OCI-LY7 (cell line): Measurements from ENCODE around the gene LAMA2. TPM values are rescaled to one million over a fixed set of nuclear protein-coding genes. Genes with fewer than 3 reads are reported as not detected.

Source experiments
- BruUV-seq: library from RNA; stranded (reverse); fragments of 400-500 nt; replicated peaks from 2 replicates; lab custom pipeline; 2021; lab: Mats Ljungman, UMichigan
- CTCF ChIA-PET: fragments of 300-600 bp; sonication (Branson Sonifier 250); formaldehyde crosslinking; loops from one replicate; lab custom pipeline; 2022; ENCODE audit warnings: antibody characterized with exemption; ENCODE audit not compliant: unreplicated experiment; lab: Charles Lee
- POLR2A ChIA-PET: fragments of 300-600 bp; sonication (Branson Sonifier 250); formaldehyde crosslinking; loops from one replicate; lab custom pipeline; 2022; ENCODE audit warnings: antibody characterized with exemption; lab: Charles Lee
- DNase-seq: peaks from one replicate; pipeline ENCODE4 v3.0.0-alpha.2; 2015; ENCODE audit warnings: low spot score
- H2AFZ ChIP-seq: fragments of 200-600 bp; sonication (generic), shearing (Covaris generic); 2 replicates; pipeline ENCODE4 v1.6.1; 2014; ENCODE audit warnings: mild to moderate bottlenecking, antibody characterized with exemption, low read length, moderate library complexity
- H3K27ac ChIP-seq: fragments of 200-600 bp; sonication (generic); 2 replicates; pipeline ENCODE4 v1.5.1; 2014; ENCODE audit warnings: mixed run types, low read depth, mild to moderate bottlenecking, moderate library complexity, low read length, inconsistent platforms; ENCODE audit not compliant: poor library complexity, severe bottlenecking
- H3K36me3 ChIP-seq: fragments of 200-600 bp; sonication (generic); 2 replicates; pipeline ENCODE4 v1.6.1; 2014; ENCODE audit warnings: mild to moderate bottlenecking, antibody characterized with exemption, low read length, moderate library complexity, mixed read lengths; ENCODE audit not compliant: insufficient read depth
- H3K4me1 ChIP-seq: fragments of 200-600 bp; sonication (generic); 2 replicates; pipeline ENCODE4 v1.5.1; 2014; ENCODE audit warnings: mild to moderate bottlenecking, low read length; ENCODE audit not compliant: insufficient read depth, poor library complexity, severe bottlenecking
- H3K4me2 ChIP-seq: fragments of 200-600 bp; sonication (generic); 2 replicates; pipeline ENCODE4 v1.6.1; 2014; ENCODE audit warnings: mild to moderate bottlenecking, low read length
- H3K4me3 ChIP-seq: fragments of 200-600 bp; sonication (generic); 2 replicates; pipeline ENCODE4 v1.5.1; 2014; ENCODE audit warnings: mild to moderate bottlenecking, low read depth, low read length; ENCODE audit not compliant: poor library complexity, severe bottlenecking
- H3K79me2 ChIP-seq: fragments of 200-600 bp; sonication (generic); 2 replicates; pipeline ENCODE4 v1.6.1; 2016; ENCODE audit warnings: low read depth, mild to moderate bottlenecking, low read length, moderate library complexity, mixed read lengths; ENCODE audit not compliant: insufficient read depth
- H3K9me2 ChIP-seq: fragments of 200-600 bp; sonication (generic); 2 replicates; pipeline ENCODE4 v1.6.1; 2016; ENCODE audit warnings: mild to moderate bottlenecking, low read length, mixed read lengths; ENCODE audit not compliant: insufficient read depth
- H3K9me3 ChIP-seq: fragments of 200-600 bp; sonication (generic); 2 replicates; pipeline ENCODE4 v1.6.1; 2014; ENCODE audit warnings: mild to moderate bottlenecking, mixed run types, low read length, mixed read lengths
- H4K20me1 ChIP-seq: fragments of 200-600 bp; sonication (generic); 2 replicates; pipeline ENCODE4 v1.6.1; 2014; ENCODE audit warnings: mild to moderate bottlenecking, antibody characterized with exemption, low read length, moderate library complexity, mixed read lengths; ENCODE audit not compliant: insufficient read depth
- EZH2phosphoT487 ChIP-seq: fragments of 200-600 bp; sonication (generic); IDR thresholded peaks from 2 replicates; pipeline ENCODE4 v1.6.1; 2018; ENCODE audit warnings: low read depth, borderline replicate concordance, mild to moderate bottlenecking, mixed run types, antibody characterized with exemption, low read length, moderate library complexity, mixed read lengths
- intact Hi-C: fragments of 100-400 bp; cut with micrococcal nuclease; formaldehyde crosslinking; loops from one replicate; pipeline ENCODE4 v1.10.0; 2022; ENCODE audit not compliant: unreplicated experiment
- total RNA-seq, 2 experiments: library from RNA; depleted of rRNA in 1 of 2; stranded (reverse); fragments of >200 nt in 1 of 2; shearing (Covaris generic) in 1 of 2; gene quantifications; 2 replicates each; pipeline ENCODE4 v1.2.3, GENCODE V29; 2014 to 2022
- TF ChIP-seq, protein P1 (sequence below): fragments of 200-600 bp; sonication (generic); conservative IDR thresholded peaks from 2 replicates; pipeline ENCODE4 v1.5.1; 2014; ENCODE audit warnings: mild to moderate bottlenecking, antibody characterized with exemption, low read length, moderate library complexity, mixed read lengths

LAMA2 gene
- total RNA-seq, 2 experiments from 2014 or later: not detected

DNA sequence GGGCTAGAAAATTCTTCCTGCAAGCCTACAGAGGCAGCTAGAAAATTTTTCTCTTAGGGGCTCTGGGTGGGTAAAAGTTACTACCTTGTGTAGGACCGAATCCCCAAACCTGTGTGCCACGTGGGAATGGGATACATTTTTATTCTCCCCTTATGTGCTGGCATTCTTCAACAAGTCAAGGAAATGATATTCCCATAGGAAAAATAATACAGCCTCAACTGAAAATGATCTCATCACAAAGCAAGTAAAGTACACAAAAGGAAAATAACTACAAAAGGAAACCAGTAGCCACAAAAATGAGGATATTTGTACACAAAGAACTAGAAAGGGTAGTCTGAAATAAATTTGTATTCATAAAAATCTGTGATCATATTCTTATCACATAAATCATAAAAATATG lies 298.1 kb downstream of the LAMA2 start:
- Histone ChIP-seq H3K9me3 (no peaks in the 10 kb centered on the region), H3K4me2 (no peak overlapping the region), H3K27ac (no peak overlapping the region), H2AFZ (no peak overlapping the region), H3K9me2 (no peaks in the 10 kb centered on the region), H3K36me3 (no peaks in the 10 kb centered on the region), H4K20me1 (no peaks in the 10 kb centered on the region), H3K4me1 (no peaks in the 10 kb centered on the region), H3K4me3 (no peak overlapping the region), H3K79me2 (no peaks in the 10 kb centered on the region)
- intact Hi-C loops: no loop called here
- POLR2A ChIA-PET: interaction anchor here (0.7 kb wide), 1 partner anchor 17 kb away, joined by 3 read pairs; no protein-coding TSS in a partner anchor
- TF ChIP-seq, protein P1, sequence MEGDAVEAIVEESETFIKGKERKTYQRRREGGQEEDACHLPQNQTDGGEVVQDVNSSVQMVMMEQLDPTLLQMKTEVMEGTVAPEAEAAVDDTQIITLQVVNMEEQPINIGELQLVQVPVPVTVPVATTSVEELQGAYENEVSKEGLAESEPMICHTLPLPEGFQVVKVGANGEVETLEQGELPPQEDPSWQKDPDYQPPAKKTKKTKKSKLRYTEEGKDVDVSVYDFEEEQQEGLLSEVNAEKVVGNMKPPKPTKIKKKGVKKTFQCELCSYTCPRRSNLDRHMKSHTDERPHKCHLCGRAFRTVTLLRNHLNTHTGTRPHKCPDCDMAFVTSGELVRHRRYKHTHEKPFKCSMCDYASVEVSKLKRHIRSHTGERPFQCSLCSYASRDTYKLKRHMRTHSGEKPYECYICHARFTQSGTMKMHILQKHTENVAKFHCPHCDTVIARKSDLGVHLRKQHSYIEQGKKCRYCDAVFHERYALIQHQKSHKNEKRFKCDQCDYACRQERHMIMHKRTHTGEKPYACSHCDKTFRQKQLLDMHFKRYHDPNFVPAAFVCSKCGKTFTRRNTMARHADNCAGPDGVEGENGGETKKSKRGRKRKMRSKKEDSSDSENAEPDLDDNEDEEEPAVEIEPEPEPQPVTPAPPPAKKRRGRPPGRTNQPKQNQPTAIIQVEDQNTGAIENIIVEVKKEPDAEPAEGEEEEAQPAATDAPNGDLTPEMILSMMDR: no peak
- no peak for TF ChIP-seq EZH2phosphoT487
- no TSS peak for BruUV-seq
- CTCF ChIA-PET: no interaction called here
- DNase-seq: no peak

DNA sequence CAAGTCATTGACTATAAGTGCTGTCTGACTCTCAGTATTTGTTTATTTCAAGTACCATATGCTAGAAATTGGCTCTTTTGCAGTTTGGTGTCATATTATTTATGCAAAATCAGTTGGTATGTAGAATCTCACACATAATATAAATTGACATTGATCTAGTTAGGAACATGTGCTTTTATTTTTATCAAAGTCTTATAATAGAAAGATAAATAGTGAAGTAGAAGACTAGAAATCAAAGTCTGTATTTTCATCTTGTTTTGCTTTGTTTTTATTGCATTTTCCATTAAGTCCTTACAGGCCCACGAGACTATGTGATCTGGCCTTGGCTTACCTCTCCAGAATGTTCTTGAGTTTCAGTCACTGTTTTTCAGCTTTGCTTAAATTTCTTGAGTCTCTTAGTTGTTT lies 300.3 kb downstream of the LAMA2 start:
- Histone ChIP-seq H3K9me3 (no peaks in the 10 kb centered on the region), H3K27ac (no peak overlapping the region), H3K79me2 (no peaks in the 10 kb centered on the region), H3K4me1 (no peaks in the 10 kb centered on the region), H2AFZ (no peak overlapping the region), H3K9me2 (no peaks in the 10 kb centered on the region), H3K4me2 (no peak overlapping the region), H3K36me3 (no peaks in the 10 kb centered on the region), H3K4me3 (no peak overlapping the region), H4K20me1 (no peaks in the 10 kb centered on the region)
- TF ChIP-seq, protein P1: no peak
- no peak for TF ChIP-seq EZH2phosphoT487
- BruUV-seq: no TSS peak
- ChIA-PET POLR2A (no interaction called here), CTCF (no interaction called here)
- intact Hi-C loops: no loop called here
- DNase-seq: no peak

DNA sequence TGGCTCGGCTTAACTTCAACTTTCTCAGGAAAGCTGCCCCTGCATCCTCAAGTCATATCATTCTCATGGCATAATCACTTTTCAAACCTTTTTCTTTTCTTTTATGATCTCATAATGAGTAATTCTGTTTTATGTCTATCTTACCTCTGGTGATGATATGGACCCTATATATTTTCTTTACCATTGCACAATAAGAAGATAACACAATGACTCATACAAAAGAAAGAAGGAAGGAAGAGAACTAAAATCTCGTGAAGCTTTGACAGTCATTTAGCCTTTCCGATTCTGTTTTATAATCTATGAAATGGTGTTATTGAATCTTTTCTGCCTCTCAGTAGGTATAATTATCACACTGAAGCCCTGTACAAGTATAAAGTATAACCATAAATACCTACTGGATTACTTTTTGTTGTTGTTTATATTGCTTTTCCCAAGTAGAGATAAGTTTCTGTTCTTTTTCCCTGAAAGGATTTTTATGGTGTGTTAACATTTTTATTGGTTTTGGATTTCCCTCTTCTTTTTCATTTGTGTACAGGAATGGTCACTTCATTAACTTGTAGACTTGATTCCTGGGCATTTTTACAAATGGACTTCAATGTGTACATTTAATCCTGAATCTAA lies 300.9 kb downstream of the LAMA2 start:
- no peaks in the 10 kb centered on the region for H3K9me3 ChIP-seq
- no peak for DNase-seq
- ChIA-PET POLR2A (no interaction called here), CTCF (no interaction called here)
- H3K36me3 ChIP-seq: no peaks in the 10 kb centered on the region
- no TSS peak for BruUV-seq
- intact Hi-C loops: no loop called here
- no peaks in the 10 kb centered on the region for H3K9me2 ChIP-seq
- H4K20me1 ChIP-seq: no peaks in the 10 kb centered on the region
- no peak overlapping the region for H2AFZ ChIP-seq
- H3K4me3 ChIP-seq: no peak overlapping the region
- H3K79me2 ChIP-seq: no peaks in the 10 kb centered on the region
- no peak for TF ChIP-seq EZH2phosphoT487
- TF ChIP-seq, protein P1: no peak
- no peaks in the 10 kb centered on the region for H3K4me1 ChIP-seq
- H3K27ac ChIP-seq: no peak overlapping the region
- no peak overlapping the region for H3K4me2 ChIP-seq
